NCI-H1436 treated with DMSO at 0.1 percent for 48 hours (cell line): Measurements from ENCODE around the gene LBHD2.
"Not testable (repeated sequence)": the region's sequence is repeated elsewhere in the genome, so short reads cannot be mapped to it uniquely, and the experiment has no call there.

Source experiments
- DNase-seq: peaks from one replicate; lab custom pipeline; 2025; lab: John Stamatoyannopoulos, UW

LBHD2 gene

GRCh38 chr14:103104654-103105452 lies 20.8 kb downstream of the LBHD2 start:
- no peak for DNase-seq

GRCh38 chr14:103105580-103106150 lies 21.7 kb downstream of the LBHD2 start:
- DNase-seq: peak; percentile 80

- DNase-seq: no peak
Measured at GRCh38 chr14:103107455-103107854, 23.4 kb downstream of the LBHD2 start.

GRCh38 chr14:103107941-103108748 lies 24.1 kb downstream of the LBHD2 start:
- no peak for DNase-seq

GRCh38 chr14:103108749-103109207 lies 24.8 kb downstream of the LBHD2 start:
- no peak for DNase-seq

- DNase-seq: no peak
Measured at GRCh38 chr14:103109535-103110441, 25.8 kb downstream of the LBHD2 start.

GRCh38 chr14:103110681-103111231 lies 26.7 kb downstream of the LBHD2 start:
- no peak for DNase-seq

GRCh38 chr14:103111232-103111868 lies 27.3 kb downstream of the LBHD2 start:
- no peak for DNase-seq

- no peak for DNase-seq
Measured at GRCh38 chr14:103112400-103113243, 28.6 kb downstream of the LBHD2 start.

- no peak for DNase-seq
Measured at GRCh38 chr14:103113303-103113702, 29.3 kb downstream of the LBHD2 start.

- DNase-seq: no peak
Measured at GRCh38 chr14:103113774-103114173, 29.8 kb downstream of the LBHD2 start.

- not testable (repeated sequence) for DNase-seq
Measured at GRCh38 chr14:103115086-103115679, 31.2 kb downstream of the LBHD2 start.

GRCh38 chr14:103115845-103116572 lies 32.0 kb downstream of the LBHD2 start:
- no peak for DNase-seq

GRCh38 chr14:103116636-103117035 lies 32.6 kb downstream of the LBHD2 start:
- no peak for DNase-seq

- not testable (repeated sequence) for DNase-seq
Measured at GRCh38 chr14:103117499-103117898, 33.5 kb downstream of the LBHD2 start.

GRCh38 chr14:103118018-103118662 lies 34.1 kb downstream of the LBHD2 start:
- no peak for DNase-seq

GRCh38 chr14:103118663-103119404 lies 34.8 kb downstream of the LBHD2 start:
- no peak for DNase-seq
